Caki2 (cell line): Measurements from ENCODE around the gene NOL4L. TPM values are rescaled to one million over a fixed set of nuclear protein-coding genes. Genes with fewer than 3 reads are reported as not detected.
A peak's percentile ranks its signal among the peaks of the same experiment; 100 is the strongest.
"Not testable (repeated sequence)": the region's sequence is repeated elsewhere in the genome, so short reads cannot be mapped to it uniquely, and the experiment has no call there.

ENCODE experiments used
- DNase-seq: peaks from one replicate; pipeline ENCODE4 v3.0.0-alpha.2; 2015; ENCODE audit warnings: low read depth
- in situ Hi-C: cut with HindIII; loops from 2 replicates; pipeline ENCODE4 v1.10.0; 2016; ENCODE audit warnings: low sequenced_read_pairs, low pct_unique_long_range_greater_than_20kb, mixed read lengths
- total RNA-seq: library from RNA; depleted of rRNA; stranded (reverse); fragments of >200 nt; shearing (Covaris generic); gene quantifications from 2 replicates; pipeline ENCODE4 v1.2.3, GENCODE V29; 2014; ENCODE audit warnings: low replicate concordance; rRNA removed

Gene NOL4L
- total RNA-seq, 1 experiment from 2014 or later: 11.6 TPM

GRCh38 chr20:32415494-32415893 lies 169.6 kb downstream of the NOL4L start:
- DNase-seq: no peak
- in situ Hi-C loops: no loop called here

- DNase-seq: no peak
- in situ Hi-C loops: no loop called here
Observed at GRCh38 chr20:32411955-32412706, 173.0 kb downstream of the NOL4L start.

- in situ Hi-C loops, DNase-seq: not testable (repeated sequence)
Observed at GRCh38 chr20:32407131-32407750, 177.9 kb downstream of the NOL4L start.

- in situ Hi-C loops: no loop called here
- no peak for DNase-seq
Observed at GRCh38 chr20:32406701-32407100, 178.4 kb downstream of the NOL4L start.

- DNase-seq: no peak
- in situ Hi-C loops: no loop called here
Observed at GRCh38 chr20:32404017-32404416, 181.1 kb downstream of the NOL4L start.

- no peak for DNase-seq
- in situ Hi-C loops: no loop called here
Observed at GRCh38 chr20:32400476-32400875, 184.7 kb downstream of the NOL4L start.

- in situ Hi-C loops: no loop called here
- DNase-seq: no peak
Observed at GRCh38 chr20:32397567-32398084, 187.5 kb downstream of the NOL4L start.

GRCh38 chr20:32396646-32397160 lies 188.4 kb downstream of the NOL4L start:
- in situ Hi-C loops: no loop called here
- DNase-seq: peak; percentile 22

- no peak for DNase-seq
Observed at GRCh38 chr20:32395066-32395465, 190.1 kb downstream of the NOL4L start.

More at GRCh38 chr20:32395066-32395465, 190.1 kb downstream of the NOL4L start:
- in situ Hi-C loops: no loop called here

Other genes starting within 250 kb of the NOL4L start
- gene ASXL1, start 227.0 kb downstream of the NOL4L start, total RNA-seq: 17.3 and 25.7 TPM in 2 replicates
- gene C20orf203, start 88.6 kb upstream of the NOL4L start, total RNA-seq: 2.7 TPM in 1 of 2 replicates, not detected in the other
- gene COMMD7, start 158.1 kb upstream of the NOL4L start, total RNA-seq: 85.9 and 100.0 TPM in 2 replicates
- gene DNMT3B, start 177.1 kb upstream of the NOL4L start, total RNA-seq: 52.7 and 54.1 TPM in 2 replicates
- gene MAPRE1, start 234.6 kb upstream of the NOL4L start, total RNA-seq: 126 and 131 TPM in 2 replicates